NCI-H1092 treated with DMSO at 0.1 percent for 48 hours (cell line): Measurements from ENCODE around the gene TMEM42.

Source experiments
- DNase-seq: peaks from one replicate; lab custom pipeline; 2025; lab: John Stamatoyannopoulos, UW

Gene TMEM42

DNA sequence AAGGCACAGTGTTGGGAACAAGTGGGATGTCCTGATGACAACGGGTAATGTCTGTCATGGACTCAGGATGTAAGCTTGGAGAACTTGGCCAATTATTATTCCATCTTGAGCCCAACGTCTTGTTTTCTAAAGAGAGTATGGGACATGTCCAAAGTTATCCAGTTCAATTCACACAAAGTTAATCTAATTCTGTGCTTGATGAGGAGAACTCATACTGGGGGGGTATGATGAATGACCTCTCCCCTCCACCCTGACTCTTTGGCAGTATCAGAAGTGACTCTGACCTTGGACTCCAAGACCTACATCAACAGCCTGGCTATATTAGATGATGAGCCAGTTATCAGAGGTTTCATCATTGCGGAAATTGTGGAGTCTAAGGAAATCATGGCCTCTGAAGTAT lies 49.0 kb downstream of the TMEM42 start:
- no peak for DNase-seq

DNA sequence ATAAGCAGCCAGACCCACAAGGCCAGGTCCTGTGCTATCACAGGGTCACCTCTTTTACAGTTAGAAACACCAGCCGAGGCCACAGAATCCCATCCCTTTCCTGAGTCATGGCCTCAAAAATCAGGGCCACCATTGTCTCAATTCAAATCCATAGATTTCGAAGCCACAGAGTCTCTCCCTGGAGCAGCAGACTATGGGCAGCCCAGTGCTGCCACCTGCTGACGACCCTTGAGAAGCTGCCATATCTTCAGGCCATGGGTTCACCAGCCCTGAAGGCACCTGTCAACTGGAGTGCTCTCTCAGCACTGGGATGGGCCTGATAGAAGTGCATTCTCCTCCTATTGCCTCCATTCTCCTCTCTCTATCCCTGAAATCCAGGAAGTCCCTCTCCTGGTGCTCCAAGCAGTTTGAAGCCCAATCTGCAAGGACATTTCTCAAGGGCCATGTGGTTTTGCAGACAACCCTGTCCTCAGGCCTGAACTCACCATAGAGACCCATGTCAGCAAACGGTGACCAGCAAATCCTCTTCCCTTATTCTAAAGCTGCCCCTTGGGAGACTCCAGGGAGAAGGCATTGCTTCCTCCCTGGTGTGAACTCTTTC lies 52.3 kb downstream of the TMEM42 start:
- DNase-seq: peak; percentile 36

DNA sequence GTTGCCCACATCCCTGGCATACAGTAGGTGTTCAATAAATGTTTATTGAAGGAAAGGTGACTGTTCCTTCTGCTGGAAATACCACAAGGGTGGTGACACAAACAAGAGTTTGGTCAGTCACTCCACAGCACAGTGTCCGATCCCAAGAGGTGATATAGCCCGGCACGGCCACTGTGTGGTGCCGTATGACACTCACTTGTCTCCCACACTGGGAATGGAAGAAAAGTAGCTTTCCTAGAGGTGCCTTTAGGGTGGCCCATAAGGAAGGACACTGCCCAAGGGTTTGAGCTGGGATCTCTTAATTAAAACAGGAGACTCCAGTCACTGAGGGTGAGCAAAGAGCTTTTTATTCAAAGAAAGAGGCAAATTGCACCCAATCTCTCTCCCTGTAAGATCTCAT lies 53.2 kb downstream of the TMEM42 start:
- DNase-seq: no peak
